ENCODE results near the gene TGIF2. TPM values are rescaled to one million over a fixed set of nuclear protein-coding genes. Genes with fewer than 3 reads are reported as not detected.

Gene TGIF2
- total and polyA plus RNA-seq, 2 of the 4 experiments (the other 2 are of a cell fraction): 9.7 to 12.7 TPM

- no peak for TF ChIP-seq FOS (IDR thresholded peaks at IDR 0.05; ENCODE audit: low read depth, low read length)
Measured at GRCh38 chr20:36614781-36615557, 41.6 kb downstream of the TGIF2 start (continued).

DNA sequence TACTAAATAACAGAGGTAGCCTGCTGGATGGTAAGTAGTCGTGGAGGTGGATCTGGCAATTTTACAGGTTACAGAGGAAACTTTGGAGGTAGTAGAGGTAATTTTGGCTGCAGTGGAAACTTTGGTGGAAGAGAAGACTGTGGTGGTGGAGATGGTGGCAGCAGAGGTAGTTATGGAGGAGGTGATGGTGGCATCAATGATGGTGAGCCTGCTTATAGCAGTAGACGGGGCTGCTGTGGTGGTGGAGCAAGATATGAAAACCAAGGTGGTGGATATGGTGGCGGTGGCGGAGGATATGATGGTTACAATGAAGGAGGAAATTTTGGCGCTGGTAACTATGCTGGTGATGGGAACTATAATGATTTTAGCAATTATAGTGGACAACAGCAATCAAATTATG lies 47.5 kb downstream of the TGIF2 start:
- H4K91ac ChIP-seq (ENCODE audit: insufficient read depth, low read depth, low read length): no peak overlapping the region
- BruUV-seq (replicated peaks): no TSS peak

More for the DNA sequence above, 47.5 kb downstream of the TGIF2 start:
- Histone ChIP-seq H4K20me1 (ENCODE audit: insufficient read depth, low read length) (no peaks in the 10 kb centered on the region), H3K4ac (ENCODE audit: low read depth, low read length) (no peak overlapping the region), H2BK15ac (ENCODE audit: low read depth, low read length) (no peak overlapping the region), H3K9ac (ENCODE audit: low read depth, low read length) (no peak overlapping the region), H3K4me3 (ENCODE audit: insufficient read depth, low read depth, low read length) (no peak overlapping the region), H3K36me3 (ENCODE audit: control insufficient read depth, insufficient read depth, low read length) (no peaks in the 10 kb centered on the region), H2BK120ac (ENCODE audit: low read depth, low read length) (no peak overlapping the region), H2AFZ (replicated peaks; ENCODE audit: low read length, poor library complexity) (no peak overlapping the region), H3K14ac (replicated peaks; ENCODE audit: low read depth, low read length) (no peak overlapping the region), H2AK9ac (replicated peaks; ENCODE audit: low read depth, low read length, poor library complexity) (no peak overlapping the region), H3K27me3 (ENCODE audit: control insufficient read depth, insufficient read depth, low read length) (no peaks in the 10 kb centered on the region), H3K79me1 (ENCODE audit: low read depth in 1 of 2, low read length in 2 of 2) (no peaks in the 10 kb centered on the region), H3K27ac (ENCODE audit: insufficient read depth, low read length) (no peak overlapping the region), H2AK5ac (ENCODE audit: low read depth, low read length) (no peak overlapping the region), H4K5ac (ENCODE audit: low read depth, low read length) (no peak overlapping the region), H3K56ac (ENCODE audit: extremely low read depth, insufficient read depth, low read length) (no peak overlapping the region), H3K4me2 (ENCODE audit: low read depth, low read length) (no peak overlapping the region), H2BK5ac (ENCODE audit: low read depth, low read length, poor library complexity, severe bottlenecking) (no peak overlapping the region), H3K18ac (ENCODE audit: low read depth, low read length) (no peak overlapping the region), H3K9me3 (ENCODE audit: control insufficient read depth, insufficient read depth, low read length) (no peaks in the 10 kb centered on the region), H3K9me1 (ENCODE audit: insufficient read depth, low read length) (no peaks in the 10 kb centered on the region), H4K8ac (ENCODE audit: low read depth in 2 of 2, low read length in 2 of 2) (no peak overlapping the region), H3K23ac (ENCODE audit: low read depth, low read length) (no peak overlapping the region), H3K4me1 (ENCODE audit: control insufficient read depth, insufficient read depth, low read length) (no peaks in the 10 kb centered on the region; the same call in 1 of the 2 replicates), H2BK20ac (ENCODE audit: low read depth, low read length) (no peak overlapping the region)
- CTCF ChIA-PET: no interaction called here
- 86% methylated on average over 3 of the region's 5 CpGs; no CpG with 5 or more reads in 1 of the 2 experiments for WGBS, 2 experiments (ENCODE audit: extremely low coverage in 2 of 2, insufficient read length in 1 of 2)
- DNase-seq (no peak), ATAC-seq (ENCODE audit: low read depth) (no peak)
- intact Hi-C loops (cut with micrococcal nuclease) (no loop called here), dilution Hi-C loops (cut with HindIII; ENCODE audit: low sequenced_read_pairs, unreplicated experiment) (no loop called here), in situ Hi-C loops (cut with MboI; ENCODE audit: low sequenced_read_pairs) (no loop called here)
- TF ChIP-seq ELK1 (IDR thresholded peaks at IDR 0.05; ENCODE audit: borderline replicate concordance, low read depth, low read length): no peak
- no peak for TF ChIP-seq SMC3 (IDR thresholded peaks at IDR 0.05; ENCODE audit: low read depth, low read length)
- TF ChIP-seq RCOR1 (IDR thresholded peaks at IDR 0.05; ENCODE audit: insufficient replicate concordance, low read length): no peak
- no peak for TF ChIP-seq RFX5 (IDR thresholded peaks at IDR 0.05; ENCODE audit: low read depth, low read length)
- no peak for TF ChIP-seq CHD1 (IDR thresholded peaks at IDR 0.05; ENCODE audit: low read depth, low read length)
- TF ChIP-seq NFE2L2 (IDR thresholded peaks at IDR 0.05; ENCODE audit: low read depth, low read length): no peak
- TF ChIP-seq MXI1 (IDR thresholded peaks at IDR 0.05; ENCODE audit: borderline replicate concordance, low read depth, low read length): no peak
- TF ChIP-seq POLR2A (IDR thresholded peaks at IDR 0.05; ENCODE audit: low read depth, low read length): no peak
- TF ChIP-seq USF2 (IDR thresholded peaks at IDR 0.05; ENCODE audit: low read depth, low read length): no peak
- TF ChIP-seq MAZ (IDR thresholded peaks at IDR 0.05; ENCODE audit: borderline replicate concordance, low read depth, low read length): no peak
- POLR2A ChIA-PET (ENCODE audit: unreplicated experiment): no interaction called here

Measured in IMR-90 (cell line).